CD4-positive, alpha-beta T cell treated with Interferon alpha-2 for 1 hour (primary cell): ENCODE data around the gene EMSY.
"Not testable (repeated sequence)": the region's sequence is repeated elsewhere in the genome, so short reads cannot be mapped to it uniquely, and the experiment has no call there.

Source experiments
- DNase-seq, 2 donors: peaks; one replicate each; pipeline ENCODE4 v3.0.0-alpha.2; 2020 to 2022

EMSY gene

GRCh38 chr11:76444384-76445120, at the start of gene EMSY:
Gene EMSY (plus strand): TSS chr11:76445018. CDS start chr11:76446939, 1,921 bp downstream.
- peak; percentile 94 for DNase-seq

GRCh38 chr11:76395296-76395695, 49.5 kb upstream of the EMSY start:
- no peak for DNase-seq

GRCh38 chr11:76397383-76397782, 47.4 kb upstream of the EMSY start:
- no peak for DNase-seq

- DNase-seq, result no peak
Observed at GRCh38 chr11:76400967-76401366, 43.9 kb upstream of the EMSY start.

GRCh38 chr11:76401484-76401883, 43.3 kb upstream of the EMSY start:
- not testable (repeated sequence) for DNase-seq

GRCh38 chr11:76406359-76406758, 38.5 kb upstream of the EMSY start:
- no peak for DNase-seq

- no peak for DNase-seq
Observed at GRCh38 chr11:76408171-76408965, 36.5 kb upstream of the EMSY start.

- DNase-seq, result no peak
Observed at GRCh38 chr11:76410851-76411357, 33.9 kb upstream of the EMSY start.

GRCh38 chr11:76415073-76415472, 29.7 kb upstream of the EMSY start:
- DNase-seq, result no peak

GRCh38 chr11:76419896-76420295, 24.9 kb upstream of the EMSY start:
- peak in 1 of 2 donors; percentile 14 for DNase-seq

GRCh38 chr11:76424379-76424778, 20.4 kb upstream of the EMSY start:
- no peak for DNase-seq

- no peak for DNase-seq
Observed at GRCh38 chr11:76424891-76425290, 19.9 kb upstream of the EMSY start.

GRCh38 chr11:76426660-76427059, 18.2 kb upstream of the EMSY start:
- DNase-seq, result no peak

GRCh38 chr11:76436020-76436419, 8.8 kb upstream of the EMSY start:
- DNase-seq, result no peak

GRCh38 chr11:76443268-76443980, 1.4 kb upstream of the EMSY start:
- DNase-seq, result no peak

GRCh38 chr11:76444065-76444383, 794 bp upstream of the EMSY start:
- no peak for DNase-seq

GRCh38 chr11:76445121-76446084, 585 bp downstream of the EMSY start:
- peak; percentile 36 to 54 for DNase-seq

- DNase-seq, result no peak
Observed at GRCh38 chr11:76448506-76448905, 3.7 kb downstream of the EMSY start.

GRCh38 chr11:76453248-76453647, 8.4 kb downstream of the EMSY start:
- no peak for DNase-seq

GRCh38 chr11:76455331-76455730, 10.5 kb downstream of the EMSY start:
- DNase-seq, result no peak

- no peak for DNase-seq
Observed at GRCh38 chr11:76455931-76456330, 11.1 kb downstream of the EMSY start.

- no peak for DNase-seq
Observed at GRCh38 chr11:76456571-76456970, 11.8 kb downstream of the EMSY start.
